GM21786 (cell line): Measurements from ENCODE around the gene MAGEA9B.
"Not testable (repeated sequence)": the region's sequence is repeated elsewhere in the genome, so short reads cannot be mapped to it uniquely, and the experiment has no call there.

ENCODE experiments used
- ATAC-seq: cut with Tn5 transposase; IDR thresholded peaks from one replicate; pipeline ENCODE4 v1.9.1; 2021; ENCODE audit not compliant: unreplicated experiment

Gene MAGEA9B, protein sequence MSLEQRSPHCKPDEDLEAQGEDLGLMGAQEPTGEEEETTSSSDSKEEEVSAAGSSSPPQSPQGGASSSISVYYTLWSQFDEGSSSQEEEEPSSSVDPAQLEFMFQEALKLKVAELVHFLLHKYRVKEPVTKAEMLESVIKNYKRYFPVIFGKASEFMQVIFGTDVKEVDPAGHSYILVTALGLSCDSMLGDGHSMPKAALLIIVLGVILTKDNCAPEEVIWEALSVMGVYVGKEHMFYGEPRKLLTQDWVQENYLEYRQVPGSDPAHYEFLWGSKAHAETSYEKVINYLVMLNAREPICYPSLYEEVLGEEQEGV

DNA sequence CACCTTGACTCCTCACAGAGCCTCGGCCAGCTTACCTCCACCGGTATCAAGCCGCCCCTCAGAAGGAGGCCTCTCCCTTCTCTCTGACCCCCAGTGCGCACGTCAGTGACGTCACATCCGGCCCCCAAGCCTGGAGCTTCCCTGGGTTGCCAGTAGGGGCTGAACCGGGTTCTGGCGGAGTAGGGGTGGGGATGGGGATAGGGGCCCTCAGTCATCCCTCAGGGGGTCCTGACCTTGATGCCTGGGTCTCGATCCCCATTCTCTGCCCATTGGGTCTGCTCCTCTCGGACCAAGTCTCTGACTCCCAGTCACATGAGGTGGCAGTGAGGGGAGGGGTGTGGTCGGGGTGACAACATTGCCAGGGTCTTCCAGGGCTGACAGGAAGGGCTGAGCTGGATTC is at the start of gene MAGEA9B:
MAGEA9B (minus strand) TSS at position 101 of the 400 bp plus-strand sequence. CDS start 4,280 bp downstream, outside the sequence.
- not testable (repeated sequence) for ATAC-seq

DNA sequence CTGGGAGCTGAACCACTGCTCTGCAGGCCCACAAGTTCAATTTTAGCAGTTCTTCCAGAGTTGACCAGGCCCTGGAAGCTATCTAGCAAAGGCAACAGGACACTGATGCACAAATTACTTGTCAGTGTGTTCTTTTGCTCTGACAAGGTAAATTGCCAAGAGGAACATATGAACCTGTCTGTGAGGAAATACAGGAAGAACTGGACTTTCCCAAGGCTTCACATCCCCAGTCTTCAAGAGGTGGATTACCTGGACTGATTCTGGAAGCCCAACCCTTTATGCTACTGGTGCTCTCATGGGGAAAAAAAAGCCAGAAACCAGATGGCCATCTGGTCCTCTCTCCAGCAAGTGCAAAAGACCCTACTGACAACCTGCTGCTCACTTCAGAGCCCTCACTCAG is 46.3 kb upstream of the MAGEA9B start:
- ATAC-seq, result no peak

- peak; percentile 86 for ATAC-seq
These were observed 44.2 kb upstream of the MAGEA9B start, which contains the start of gene TMEM185A for GRCh38 chrX:149631234-149632165. TSS of gene TMEM185A (minus strand) at chrX:149631792. CDS start at chrX:149631580, 212 bp downstream.

GRCh38 chrX:149630681-149631233 is 43.5 kb upstream of the MAGEA9B start:
- no peak for ATAC-seq

DNA sequence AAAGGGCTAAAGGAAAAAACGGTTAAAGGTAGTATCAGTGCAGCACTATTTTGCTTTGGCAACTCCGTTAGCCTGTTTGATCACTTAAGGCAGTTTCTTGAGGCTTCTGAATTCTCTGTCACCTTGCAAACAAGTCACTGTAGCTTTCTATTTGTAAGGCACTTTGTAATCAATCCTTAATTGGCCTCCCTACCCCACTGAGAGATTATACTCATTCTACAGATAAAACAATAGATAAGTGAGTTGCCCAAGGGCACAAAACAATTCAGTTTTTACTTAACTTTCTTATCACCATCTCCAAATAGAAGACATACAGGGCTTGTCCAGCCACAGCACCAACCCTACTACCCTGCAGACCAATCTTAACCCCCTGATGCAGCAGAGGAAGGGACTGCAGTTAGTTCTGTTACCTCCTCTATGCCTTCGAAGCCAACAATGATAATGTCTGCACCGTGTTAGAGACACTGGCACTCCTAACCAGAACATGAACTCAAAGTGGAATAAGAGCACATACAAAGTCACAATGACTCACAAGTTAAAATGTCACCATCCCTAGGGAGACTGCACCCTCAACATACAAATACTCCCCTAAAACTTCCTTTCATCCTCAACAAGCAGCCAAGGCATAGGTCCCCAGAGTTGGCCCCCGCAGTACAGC is 42.6 kb upstream of the MAGEA9B start:
- ATAC-seq, result no peak

- ATAC-seq, result no peak
These were observed 41.5 kb upstream of the MAGEA9B start for GRCh38 chrX:149628768-149629167.

DNA sequence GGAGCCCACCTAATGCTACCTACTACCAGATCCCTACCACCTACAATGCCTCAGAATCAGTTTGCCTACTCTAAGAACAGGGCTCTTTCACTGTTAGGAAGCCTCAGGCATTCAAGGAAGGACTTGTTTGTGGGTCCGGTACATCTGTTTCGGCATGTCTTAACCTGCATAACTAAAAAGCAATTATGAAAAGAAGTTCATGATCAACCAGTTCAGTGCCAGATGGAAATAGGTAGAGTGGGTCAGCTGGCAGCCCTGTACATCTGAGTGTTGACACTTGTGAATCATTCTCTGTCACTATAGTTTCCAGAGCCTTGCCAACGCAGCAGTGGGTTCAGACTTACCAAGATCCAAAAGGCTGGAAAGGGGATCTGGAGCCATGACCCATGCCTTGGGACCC is 41.0 kb upstream of the MAGEA9B start:
- no peak for ATAC-seq

DNA sequence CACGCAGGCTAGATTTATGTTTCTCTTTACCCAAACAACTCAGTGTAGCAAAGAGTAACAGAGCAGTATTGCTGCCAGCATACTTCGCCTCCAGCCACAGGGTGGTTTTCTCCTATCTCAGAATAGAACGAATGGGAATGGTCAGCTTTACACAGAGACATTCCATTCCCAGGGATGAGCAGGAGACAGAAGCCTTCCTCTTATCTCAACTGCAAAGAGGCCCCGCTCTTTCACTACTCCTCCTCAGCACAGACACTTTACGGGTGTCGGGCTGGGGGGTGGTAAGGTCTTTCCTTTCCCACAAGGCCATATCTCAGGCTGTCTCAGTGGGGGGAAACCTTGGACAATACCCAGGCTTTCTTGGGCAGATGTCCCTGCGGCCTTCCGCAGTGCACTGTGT is 39.6 kb upstream of the MAGEA9B start:
- not testable (repeated sequence) for ATAC-seq

- ATAC-seq, result not testable (repeated sequence)
These were observed 32.4 kb upstream of the MAGEA9B start for GRCh38 chrX:149619662-149620061.

- no peak for ATAC-seq
These were observed 31.6 kb upstream of the MAGEA9B start for GRCh38 chrX:149618871-149619270.

GRCh38 chrX:149611623-149612175 is 24.4 kb upstream of the MAGEA9B start:
- ATAC-seq, result no peak

DNA sequence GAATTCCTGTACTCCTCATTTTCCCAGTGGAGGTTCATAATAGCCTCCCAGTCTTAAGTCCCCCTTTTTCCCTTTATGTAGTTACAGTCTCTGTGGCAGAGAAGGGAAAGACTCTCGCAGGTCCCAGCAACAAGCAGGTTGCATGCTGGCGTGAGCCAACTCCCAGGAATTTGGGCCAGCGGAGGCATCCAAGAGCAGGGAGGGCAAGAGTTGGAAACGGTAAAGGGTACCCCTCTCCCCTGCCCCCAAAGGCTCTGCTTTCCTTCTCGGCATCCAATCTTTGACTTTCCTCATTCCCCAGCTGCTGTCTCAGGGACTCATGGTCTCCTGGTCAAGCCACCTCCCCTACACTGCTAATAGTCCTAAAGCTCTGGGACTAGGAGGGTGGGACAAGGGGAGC is 23.3 kb upstream of the MAGEA9B start:
- ATAC-seq, result no peak

DNA sequence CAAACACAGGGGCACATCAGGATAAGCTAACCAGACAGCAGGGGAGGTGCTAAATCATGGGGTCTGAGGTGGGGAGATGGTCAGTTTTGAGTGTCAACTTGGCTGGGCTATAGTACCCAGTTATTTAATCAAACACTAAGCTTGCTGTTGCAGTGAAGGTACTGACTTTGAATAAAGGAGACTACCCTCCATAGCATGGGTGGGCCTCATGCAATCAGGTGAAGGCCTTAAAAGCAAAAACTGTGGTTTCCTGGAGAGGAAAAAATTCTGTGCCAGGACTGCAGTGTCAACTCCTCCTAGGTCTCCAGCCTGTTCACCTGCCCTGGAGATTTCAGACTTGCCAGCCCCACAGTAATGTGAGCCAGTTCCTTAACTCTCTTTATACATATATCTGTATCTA is 20.4 kb upstream of the MAGEA9B start:
- ATAC-seq, result no peak

DNA sequence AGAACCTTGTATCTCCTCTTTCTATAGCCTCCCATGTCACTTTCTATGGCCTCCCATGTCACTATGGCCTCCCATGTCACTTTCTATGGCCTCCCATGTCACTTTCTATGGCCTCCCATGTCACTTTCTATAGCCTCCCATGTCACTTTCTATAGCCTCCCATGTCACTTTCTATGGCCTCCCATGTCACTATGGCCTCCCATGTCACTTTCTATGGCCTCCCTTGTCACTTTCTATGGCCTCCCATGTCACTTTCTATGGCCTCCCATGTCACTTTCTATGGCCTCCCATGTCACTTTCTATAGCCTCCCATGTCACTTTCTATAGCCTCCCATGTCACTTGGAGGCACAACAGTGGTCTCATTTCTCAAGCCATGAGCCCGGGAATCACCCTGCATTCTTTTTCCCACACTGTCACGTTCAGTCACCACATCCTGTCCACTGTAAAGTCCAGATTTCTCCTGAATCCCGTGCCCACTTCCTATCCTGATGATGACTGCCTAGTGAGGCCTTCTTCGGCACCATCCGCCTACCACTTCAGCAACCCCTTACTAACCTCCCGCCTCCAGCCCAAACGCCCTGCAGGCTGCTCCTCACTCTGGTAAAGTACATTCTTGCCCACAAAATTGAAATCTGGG is 18.1 kb upstream of the MAGEA9B start:
- not testable (repeated sequence) for ATAC-seq

- ATAC-seq, result not testable (repeated sequence)
These were observed 11.3 kb upstream of the MAGEA9B start for GRCh38 chrX:149598603-149599002.

- ATAC-seq, result not testable (repeated sequence)
These were observed 8.7 kb upstream of the MAGEA9B start for GRCh38 chrX:149595943-149596342.

- ATAC-seq, result not testable (repeated sequence)
These were observed 8.0 kb upstream of the MAGEA9B start, which contains the start of gene HSFX2 for GRCh38 chrX:149595214-149595613. TSS of gene HSFX2 (minus strand) at chrX:149595314. CDS start at chrX:149594700, 614 bp downstream.

- ATAC-seq, result not testable (repeated sequence)
These were observed 3.7 kb upstream of the MAGEA9B start for GRCh38 chrX:149590993-149591392.

DNA sequence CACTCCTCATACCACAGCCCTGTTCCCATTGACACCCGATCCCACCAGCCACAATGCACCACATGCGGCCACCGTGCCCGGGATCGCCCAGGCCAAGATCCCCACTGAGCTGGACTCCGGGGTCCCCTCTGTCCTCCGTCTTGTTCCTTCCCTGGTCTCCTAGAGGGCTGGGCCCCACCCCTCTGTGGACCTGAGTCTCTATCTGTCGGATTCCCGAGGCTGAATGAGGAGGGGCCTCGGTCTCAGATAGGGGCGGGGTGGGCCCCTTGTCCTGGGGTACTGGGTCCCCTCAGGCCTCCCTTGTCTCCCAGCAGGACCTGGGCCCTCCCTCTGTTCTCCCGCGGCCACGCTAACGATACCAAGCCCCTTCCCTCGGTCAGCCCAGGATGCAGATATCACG is 1.6 kb downstream of the MAGEA9B start:
- ATAC-seq, result not testable (repeated sequence)

- ATAC-seq, result peak; percentile 99
These were observed 13.8 kb downstream of the MAGEA9B start for GRCh38 chrX:149573456-149573855.
